ENCODE results near the gene SPRR2G. TPM values are rescaled to one million over a fixed set of nuclear protein-coding genes. Genes with fewer than 3 reads are reported as not detected.

Gene SPRR2G
- not detected in 2 replicates for total RNA-seq

GRCh38 chr1:153150846-153151245 is at the start of gene SPRR2G:
Gene SPRR2G (minus strand): TSS chr1:153150890. CDS start chr1:153150110, 780 bp downstream.

GRCh38 chr1:153113416-153113815 is 37.3 kb downstream of the SPRR2G start, which contains the start of gene SPRR2F:
Gene SPRR2F (minus strand): TSS chr1:153113516. CDS start chr1:153112733, 783 bp downstream.

Other genes with a start within 250 kb of the SPRR2G start
- gene IVL, start 242.3 kb downstream of the SPRR2G start, total RNA-seq = not detected in 2 replicates
- gene SPRR5, start 203.7 kb downstream of the SPRR2G start, total RNA-seq = not detected in 2 replicates
- gene SPRR4, start 180.2 kb downstream of the SPRR2G start, total RNA-seq = not detected in 2 replicates
- gene SPRR1A, start 166.8 kb downstream of the SPRR2G start, total RNA-seq = not detected in 2 replicates
- gene SPRR3, start 149.1 kb downstream of the SPRR2G start, total RNA-seq = not detected in 2 replicates
- not detected in 2 replicates for gene SPRR1B, start 119.7 kb downstream of the SPRR2G start, total RNA-seq
- gene SPRR2D, start 109.8 kb downstream of the SPRR2G start, total RNA-seq = not detected in 2 replicates
- not detected in 2 replicates for gene SPRR2A, start 93.4 kb downstream of the SPRR2G start, total RNA-seq
- gene SPRR2B, start 79.3 kb downstream of the SPRR2G start, total RNA-seq = not detected in 2 replicates
- gene SPRR2E, start 56.4 kb downstream of the SPRR2G start, total RNA-seq = not detected in 2 replicates
- gene SPRR2F, start 37.4 kb downstream of the SPRR2G start, total RNA-seq = not detected in 2 replicates
- not detected in 2 replicates for gene LELP1, start 52.5 kb upstream of the SPRR2G start, total RNA-seq
- 0.12 TPM in 1 of 2 replicates, not detected in the other for gene PRR9, start 66.7 kb upstream of the SPRR2G start, total RNA-seq
- gene LORICRIN, start 108.8 kb upstream of the SPRR2G start, total RNA-seq = not detected in 2 replicates
- gene PGLYRP3, start 162.1 kb upstream of the SPRR2G start, total RNA-seq = not detected in 2 replicates
- gene PGLYRP4, start 198.0 kb upstream of the SPRR2G start, total RNA-seq = not detected in 2 replicates
- gene S100A9, start 207.0 kb upstream of the SPRR2G start, total RNA-seq = 0.82 TPM in 1 of 2 replicates, not detected in the other
- not detected in 2 replicates for gene S100A12, start 224.7 kb upstream of the SPRR2G start, total RNA-seq
- not detected in 2 replicates for gene S100A8, start 240.2 kb upstream of the SPRR2G start, total RNA-seq

Data from pericardium fibroblast (primary cell).